ENCODE measurements around the gene MEIG1. TPM values are rescaled to one million over a fixed set of nuclear protein-coding genes. Genes with fewer than 3 reads are reported as not detected.
A peak's percentile ranks its signal among the peaks of the same experiment; 100 is the strongest.
"Not testable (repeated sequence)": the region's sequence is repeated elsewhere in the genome, so short reads cannot be mapped to it uniquely, and the experiment has no call there.

MEIG1 gene, protein sequence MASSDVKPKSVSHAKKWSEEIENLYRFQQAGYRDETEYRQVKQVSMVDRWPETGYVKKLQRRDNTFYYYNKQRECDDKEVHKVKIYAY
- not detected for total RNA-seq

DNA sequence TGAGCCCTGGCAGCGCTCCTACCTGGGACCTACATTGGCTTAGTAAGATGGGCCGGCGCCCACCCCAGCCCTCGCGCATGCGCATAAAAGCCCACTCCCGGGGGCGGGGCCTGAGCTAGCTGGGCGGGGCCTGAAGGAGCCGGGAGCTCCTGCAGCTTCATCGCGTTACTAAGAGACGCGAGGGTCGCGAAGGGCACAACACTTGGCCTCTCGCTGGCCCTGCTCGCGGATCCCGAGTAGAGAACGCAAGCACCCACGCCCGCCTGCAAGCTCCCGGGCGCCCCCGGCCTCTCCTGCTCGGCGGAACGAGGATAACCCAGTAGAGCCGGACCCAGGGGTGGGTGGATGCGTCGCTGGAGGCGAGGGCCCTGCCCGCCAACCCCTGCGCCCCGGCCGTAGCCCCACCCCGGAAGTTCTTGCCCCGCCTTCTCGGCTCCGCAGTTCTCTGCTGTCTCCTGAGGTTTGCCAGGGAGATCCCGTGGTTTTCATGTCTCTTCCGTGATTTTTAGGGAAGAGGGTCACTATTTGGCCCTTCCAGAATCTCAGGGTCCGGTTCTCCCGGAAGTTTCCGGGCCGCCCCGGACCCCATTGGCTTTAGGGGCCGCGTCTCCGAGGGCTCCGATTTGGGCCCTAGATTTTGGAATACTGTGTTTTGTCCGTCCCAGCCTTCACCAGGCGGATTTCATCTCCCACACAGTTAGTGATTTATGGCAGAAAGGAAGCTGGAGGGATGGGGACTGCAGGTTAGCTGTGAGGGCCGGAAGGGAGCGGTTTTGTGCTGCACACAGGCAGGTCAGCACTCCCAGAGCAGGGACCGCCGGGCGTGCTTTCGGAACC, at the start of gene MEIG1:
Gene MEIG1 (plus strand): TSS at position 168 of the 837 bp plus-strand sequence. CDS start 7,081 bp downstream, outside the sequence.
- peak; percentile 91 for DNase-seq

DNA sequence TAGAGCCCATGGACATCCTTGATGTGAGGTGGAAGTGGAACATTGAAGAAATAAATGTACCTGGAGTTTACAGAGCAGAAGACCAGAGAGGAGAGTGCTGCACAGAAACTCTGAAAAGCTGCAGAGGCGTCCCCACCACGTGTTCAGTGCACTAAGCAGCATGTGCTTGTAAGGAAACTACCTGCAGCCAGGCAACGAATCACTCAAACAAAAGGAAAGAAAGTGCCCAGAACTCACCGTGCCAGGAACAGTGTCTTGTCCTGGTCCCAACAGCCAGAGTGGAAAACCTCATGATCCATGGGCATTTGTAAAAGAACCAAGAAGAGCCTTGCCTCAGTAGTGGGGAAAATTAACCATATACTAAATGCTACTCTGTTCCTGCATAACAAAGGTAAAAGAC, 48.2 kb upstream of the MEIG1 start:
- no peak for DNase-seq

DNA sequence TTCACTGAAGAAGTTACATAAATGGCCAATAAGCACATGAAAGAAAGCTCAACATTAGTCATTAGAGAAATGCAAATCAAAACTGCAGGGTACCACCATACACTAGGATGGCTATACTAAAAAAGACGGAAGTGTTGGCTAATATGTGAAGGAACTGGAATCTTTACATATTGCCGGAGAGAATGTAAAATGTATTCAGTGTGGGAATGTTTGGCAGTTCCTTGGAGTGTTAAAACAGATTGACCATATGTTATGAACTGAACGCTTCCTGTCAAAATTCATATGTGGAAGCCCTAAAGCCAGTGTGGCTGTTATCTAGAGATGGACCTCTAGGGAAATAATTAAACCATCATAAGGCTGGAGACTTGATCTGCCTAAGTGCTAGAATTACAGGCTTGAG, 47.4 kb upstream of the MEIG1 start:
- DNase-seq = no peak

DNA sequence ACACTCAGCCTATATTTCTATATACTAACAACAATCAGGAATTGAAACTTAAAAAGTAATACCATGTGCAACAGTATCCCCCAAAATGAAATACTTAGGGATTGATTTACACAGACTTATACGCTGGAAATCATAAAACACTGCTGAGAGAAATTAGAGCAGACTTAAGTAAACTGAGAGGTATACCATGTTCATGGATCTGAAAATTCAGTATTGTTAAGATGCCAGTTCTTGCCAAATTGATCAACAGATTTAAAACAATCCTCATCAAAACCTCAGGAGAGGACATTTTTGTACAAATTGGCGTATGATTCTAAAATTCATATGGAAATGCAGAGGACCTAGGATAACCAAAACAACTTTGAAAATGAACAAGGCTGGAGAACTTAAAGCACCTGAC, 42.6 kb upstream of the MEIG1 start:
- no peak for DNase-seq

DNA sequence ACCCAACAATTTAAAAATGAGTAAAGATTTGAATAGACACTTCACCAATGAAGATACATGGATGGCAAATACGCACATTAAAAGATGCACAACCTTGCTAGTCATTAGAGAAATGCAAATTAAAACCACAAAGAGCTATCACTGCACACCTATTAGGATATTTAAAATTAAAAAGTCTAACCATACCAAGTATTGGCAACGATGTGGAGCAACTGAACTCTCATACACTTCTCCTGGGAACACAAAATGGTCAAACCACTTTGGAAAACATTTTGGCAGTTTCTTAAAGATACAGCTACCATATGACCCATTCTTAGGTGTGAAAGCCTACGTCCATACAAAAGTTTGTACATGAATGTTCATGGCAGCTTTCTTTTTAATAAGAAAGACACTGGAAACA, 41.4 kb upstream of the MEIG1 start:
- no peak for DNase-seq

DNA sequence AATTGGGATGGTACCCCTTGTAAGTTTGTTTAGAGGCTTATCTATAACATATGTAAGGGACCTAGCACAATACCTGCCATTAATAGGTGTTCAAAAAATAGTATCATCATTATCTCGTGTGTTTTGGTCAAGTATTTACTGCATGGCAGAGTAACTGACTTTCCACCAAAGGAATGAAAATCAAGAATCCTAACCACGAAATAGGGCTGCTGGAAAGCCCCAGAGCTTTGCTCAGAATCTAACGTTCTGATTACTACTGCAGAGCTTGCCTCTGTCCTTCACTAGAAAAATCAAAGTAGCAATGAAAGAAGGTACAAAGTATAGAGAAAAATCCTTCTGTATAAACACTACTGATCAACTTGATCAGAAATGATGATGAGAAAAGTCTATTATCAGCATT, 40.2 kb upstream of the MEIG1 start:
- DNase-seq = no peak

DNA sequence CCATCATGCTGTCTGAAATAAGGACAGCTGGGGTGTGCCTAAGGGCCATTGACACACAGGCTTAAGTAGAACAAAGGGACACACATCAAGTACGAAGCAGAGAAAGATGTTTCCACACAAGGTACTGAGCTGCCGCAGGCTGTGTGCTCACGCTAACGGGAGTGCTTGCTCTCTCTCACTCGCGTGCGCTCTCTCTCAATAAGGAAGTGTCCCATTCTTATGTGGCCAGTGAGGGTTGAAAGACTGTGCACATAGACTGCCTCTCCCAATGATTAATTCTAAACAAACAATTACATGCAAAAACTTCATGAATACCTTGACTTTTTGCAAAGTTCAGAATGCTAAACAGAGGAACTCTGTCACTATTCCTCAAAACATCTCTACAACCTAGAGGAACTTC, 35.2 kb upstream of the MEIG1 start:
- no peak for DNase-seq

DNA sequence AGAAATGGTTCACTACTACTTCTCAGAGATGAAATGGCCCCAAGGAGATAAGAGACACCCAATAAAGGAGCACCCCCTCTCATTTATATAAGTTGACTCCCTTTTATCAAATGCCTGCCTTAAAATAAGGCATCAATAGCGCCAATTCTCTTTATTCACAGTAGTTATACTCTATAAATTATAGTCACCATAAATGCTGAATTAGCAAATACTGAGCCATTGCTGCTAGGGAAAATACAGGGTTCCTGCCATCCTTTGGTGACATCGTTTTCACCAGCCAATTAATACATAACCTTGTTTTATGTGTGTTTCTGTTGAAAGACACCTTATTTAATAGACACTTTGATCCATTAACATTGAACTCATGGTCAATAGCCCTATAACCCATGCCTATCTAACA, 33.9 kb upstream of the MEIG1 start:
- no peak for DNase-seq

DNA sequence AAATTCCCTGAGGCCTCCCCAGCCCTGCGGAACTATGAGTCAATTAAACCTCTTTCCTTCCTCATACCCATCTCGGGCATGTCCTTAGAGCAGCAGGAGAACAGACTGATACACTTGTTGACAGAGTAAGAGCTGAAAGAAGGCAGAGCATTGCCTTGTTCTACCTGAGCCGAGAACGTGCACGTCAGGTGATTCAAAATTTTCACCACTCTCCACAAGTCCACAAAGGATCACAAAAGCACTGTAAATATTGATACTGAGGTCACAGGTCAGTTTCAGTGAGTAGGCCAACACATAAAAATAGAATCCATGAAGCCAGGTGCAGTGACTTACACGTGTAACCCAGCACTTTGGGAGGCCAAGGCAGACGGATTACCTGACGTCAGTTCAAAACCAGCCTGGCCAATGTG, 33.1 kb upstream of the MEIG1 start:
- DNase-seq = no peak

DNA sequence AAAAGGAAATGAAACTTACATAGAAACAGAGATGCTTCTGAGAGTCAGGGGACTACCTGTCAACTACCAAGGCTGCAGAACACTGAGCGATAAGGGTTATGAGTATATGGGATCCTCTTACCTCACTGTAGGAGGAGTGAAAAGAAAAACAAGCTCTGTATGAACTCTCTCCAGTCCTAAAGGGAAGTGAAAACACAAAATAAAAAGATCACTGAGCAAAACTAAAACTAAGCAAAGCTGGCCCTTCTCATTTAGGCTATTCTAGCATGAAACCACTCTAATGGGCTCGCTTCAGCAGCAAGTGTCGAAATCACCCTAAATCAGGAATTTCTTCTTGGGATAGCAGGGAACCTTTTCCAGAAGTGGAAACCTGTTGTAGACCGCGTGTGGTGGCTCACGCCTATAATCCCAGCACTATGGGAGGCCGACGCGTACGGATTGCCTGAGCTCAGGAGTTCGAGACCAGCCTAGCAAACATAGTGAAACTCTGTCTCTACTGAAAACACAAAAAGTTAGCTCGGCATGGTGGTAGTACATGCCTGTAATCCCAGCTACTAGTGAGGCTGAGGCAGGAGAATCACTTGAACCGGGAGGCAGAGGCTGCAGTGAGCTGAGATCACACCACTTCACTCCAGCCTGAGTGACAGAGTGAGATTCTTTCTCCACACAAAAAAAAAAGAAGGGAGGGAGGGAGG, 32.3 kb upstream of the MEIG1 start:
- no peak for DNase-seq

DNA sequence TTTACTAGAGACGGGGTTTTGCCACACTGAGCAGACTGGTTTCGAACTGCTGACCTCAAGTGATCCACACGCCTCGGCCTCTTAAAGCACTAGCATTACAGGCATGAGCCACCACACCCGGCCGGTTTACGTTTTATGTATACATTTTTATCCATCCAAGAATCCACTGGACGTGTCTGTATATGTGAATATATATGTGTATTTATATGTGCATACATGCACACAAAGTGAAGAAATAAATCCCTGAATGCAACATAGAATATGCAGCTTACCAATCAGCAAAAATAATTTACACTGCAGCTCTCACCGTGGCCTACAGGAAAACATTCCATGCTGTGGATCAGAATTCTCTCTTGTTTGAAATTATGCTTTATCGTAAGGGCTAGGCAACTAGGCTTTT, 28.6 kb upstream of the MEIG1 start:
- DNase-seq = no peak

DNA sequence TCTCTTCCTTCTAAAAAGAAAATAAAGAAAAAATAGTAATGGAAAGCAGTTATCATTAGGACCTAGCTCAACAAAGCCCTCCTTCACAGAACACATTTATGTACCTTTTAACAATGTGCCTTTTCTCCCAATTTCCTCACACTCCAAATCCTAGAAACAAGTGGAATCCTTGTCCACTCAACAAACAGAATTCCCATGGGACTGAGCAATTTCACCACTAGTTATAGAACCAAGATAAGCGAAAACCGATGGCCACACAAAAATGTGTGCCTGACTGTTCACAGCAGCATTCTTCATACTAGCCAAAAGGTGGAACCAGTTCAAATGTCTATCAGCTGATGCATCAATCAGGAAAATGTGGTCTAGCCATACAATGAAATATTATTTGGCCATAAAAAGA, 22.6 kb upstream of the MEIG1 start:
- DNase-seq = no peak

DNA sequence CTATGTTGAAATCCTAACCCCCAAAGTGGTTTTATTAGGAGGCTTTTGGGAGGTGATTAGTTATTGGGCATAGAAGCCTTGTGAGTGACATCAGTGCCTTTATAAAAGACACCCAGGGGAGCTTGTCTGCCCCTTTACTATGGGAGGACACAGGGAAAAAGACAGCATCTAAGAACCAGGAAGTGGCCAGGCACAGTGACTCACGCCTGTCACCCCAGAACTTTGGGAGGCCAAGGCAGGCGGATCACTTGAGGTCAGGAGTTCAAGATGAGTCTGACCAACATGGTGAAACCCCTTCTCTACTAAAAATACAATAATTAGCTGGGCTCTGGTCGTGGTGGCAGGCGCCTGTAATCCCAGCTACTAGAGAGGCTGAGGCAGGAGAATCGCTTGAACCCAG, 20.2 kb upstream of the MEIG1 start:
- DNase-seq = not testable (repeated sequence)

DNA sequence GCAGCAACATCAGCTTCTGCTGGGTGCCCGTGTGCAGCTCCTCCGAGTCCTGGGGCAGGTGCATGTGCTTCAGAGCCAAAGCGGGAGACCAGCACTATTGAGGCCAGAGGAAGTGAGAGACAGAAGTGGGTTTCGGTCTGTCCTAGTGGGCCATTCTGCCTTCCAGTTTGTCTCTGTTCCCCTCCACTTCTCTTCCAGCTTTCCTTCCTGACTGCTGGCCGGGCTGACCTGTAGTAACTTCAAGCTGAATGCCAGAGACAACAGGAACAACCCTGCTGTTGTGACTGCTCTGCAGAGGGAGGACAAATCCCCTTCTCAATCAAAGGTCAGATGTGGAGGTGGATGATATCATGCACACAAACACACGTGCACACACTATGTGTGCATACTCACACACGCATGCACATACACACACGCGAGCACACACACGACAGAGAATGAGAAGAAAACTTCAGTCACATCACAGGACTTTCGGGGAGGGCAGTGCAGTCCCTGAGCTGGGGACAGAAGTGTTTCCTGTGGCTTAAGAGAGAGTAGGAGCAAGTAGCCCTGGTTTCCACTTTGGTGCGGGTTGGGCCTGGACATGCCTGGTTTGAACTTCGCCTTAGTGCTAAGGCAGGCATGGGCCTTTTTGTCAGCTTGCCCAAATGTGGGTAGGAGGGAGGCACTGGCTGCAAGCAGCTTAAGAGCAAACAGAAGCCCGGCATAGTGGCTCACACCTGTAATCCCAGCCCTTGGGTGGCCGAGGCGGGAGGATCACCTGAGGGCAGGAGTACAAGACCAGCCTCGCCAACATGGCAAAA, 16.8 kb upstream of the MEIG1 start:
- not testable (repeated sequence) for DNase-seq

DNA sequence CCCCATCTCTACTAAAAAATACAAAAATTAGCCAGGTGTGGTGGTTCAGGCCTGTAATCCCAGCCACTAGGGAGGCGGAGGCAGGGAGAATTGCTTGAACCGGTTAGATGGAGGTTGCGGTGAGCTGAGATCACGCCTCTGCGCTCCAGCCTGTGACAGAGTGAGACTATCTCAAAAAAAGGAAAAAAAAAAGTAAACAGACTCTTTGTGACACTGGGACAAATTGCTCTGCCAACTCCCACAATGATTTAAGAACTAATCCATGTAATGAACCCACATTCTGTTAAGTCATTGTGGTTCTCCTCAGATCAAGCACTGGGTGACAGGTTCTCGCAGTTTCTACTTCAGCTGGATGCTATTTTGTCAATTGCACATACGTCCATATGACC, 16.2 kb upstream of the MEIG1 start:
- DNase-seq = not testable (repeated sequence)

DNA sequence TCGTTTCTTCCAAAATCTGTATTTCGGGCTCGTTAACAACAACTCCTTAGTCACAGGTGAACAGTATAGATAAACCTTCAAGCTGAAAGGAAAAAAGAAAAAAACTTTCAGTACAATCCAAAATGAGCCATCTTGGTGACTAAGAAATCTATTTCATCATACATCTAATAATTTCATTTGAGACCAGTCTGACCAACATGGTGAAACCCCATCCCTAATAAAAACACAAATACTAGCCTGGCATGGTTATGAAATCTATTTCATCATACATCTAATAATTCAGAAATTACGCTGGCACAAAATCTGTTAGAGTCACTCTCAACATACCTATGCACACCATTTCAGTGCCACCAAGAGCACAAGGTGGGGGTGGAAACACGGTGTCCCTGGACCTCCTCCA, 14.1 kb upstream of the MEIG1 start:
- no peak for DNase-seq

DNA sequence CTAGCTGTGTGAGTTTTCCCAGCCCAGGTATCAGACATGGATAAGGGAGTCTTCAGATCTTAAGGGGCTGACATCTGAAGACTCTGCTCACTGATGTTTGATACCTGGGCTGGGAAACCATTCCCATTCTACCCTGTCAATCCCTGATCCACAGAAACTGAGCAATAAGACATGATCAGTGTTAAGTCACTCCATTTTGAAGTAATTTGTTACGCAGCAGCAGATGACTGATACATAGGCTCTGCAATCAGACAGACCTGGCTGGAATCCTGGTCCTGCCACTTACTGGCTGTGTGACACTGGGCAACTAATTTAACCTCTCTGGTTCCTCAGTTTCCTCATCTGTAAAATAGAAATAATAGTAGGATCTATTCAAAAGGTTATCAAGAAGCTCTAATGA, 11.9 kb upstream of the MEIG1 start:
- no peak for DNase-seq

DNA sequence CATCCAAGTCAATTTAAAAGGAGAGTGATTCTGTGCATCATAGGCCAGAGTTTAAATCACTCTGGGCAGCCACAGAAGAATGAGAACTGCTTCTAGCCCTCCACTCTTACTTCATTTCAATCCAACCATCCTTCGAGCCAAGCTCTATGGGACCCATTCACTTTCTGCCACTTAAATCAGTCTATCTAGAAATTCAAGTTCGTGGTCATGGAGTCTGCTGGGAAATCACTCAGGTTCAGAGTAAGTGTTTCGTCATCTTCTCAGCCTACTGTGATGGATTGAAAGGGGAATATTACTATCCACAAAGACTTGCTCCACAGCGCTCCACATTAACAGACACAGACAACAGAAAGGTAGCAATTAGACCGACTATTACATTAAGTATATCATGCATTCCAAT, 9.9 kb upstream of the MEIG1 start:
- no peak for DNase-seq

DNA sequence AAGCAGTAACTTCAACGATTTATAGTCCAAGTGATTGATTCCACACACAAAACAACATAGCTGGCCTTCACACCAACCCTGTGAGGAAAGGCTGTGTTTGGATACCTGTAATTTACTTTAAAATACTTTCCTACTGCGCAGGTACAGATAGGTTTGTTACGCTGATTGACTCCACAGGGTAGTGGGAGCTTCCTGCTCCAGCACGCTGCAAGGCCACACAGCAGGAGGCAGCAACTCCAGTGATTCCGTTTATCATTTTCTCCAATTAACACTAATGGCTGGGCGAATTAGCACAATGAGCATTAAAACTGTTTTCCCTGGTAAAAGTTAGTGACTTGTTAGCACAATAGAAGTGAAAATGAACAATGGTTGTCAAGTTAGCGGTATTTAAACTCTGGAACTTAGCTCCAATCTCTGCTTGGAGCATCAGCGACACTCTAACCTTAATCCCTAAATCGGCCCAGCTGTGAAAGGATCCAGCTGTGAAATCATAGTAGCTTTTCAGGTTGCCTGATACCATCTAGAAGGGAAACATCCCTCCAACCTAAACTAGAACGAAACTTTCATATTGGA, 6.3 kb upstream of the MEIG1 start:
- peak; percentile 47 for DNase-seq

DNA sequence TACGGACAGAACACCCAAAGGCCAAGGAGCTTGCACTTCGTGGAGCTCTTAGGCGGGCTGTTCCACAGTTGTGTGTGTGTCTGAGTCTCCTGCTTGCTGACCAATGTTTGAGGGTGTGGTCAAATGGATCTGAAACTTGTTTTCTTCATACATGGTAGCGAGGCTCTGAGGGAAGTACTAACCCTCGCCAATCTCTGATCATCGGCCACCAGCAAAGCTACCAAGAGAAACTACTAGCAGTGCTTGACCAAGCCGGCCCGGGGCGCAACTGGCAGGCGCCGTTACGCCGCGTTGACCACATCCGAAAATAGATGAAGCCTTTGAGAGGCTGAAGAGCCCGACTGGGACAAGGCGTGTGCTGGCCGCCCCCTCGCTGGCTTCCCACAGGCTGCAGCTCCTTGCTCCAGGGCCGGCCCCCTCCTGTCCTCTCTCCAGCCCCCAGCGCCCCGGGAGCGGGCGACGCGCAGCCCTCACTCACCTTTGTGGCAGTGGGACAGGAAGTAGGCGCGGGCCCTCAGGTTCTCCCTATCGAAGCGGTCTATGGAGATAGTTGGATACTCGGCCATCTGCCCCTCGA, 5.7 kb upstream of the MEIG1 start:
- peak; percentile 58 for DNase-seq

DNA sequence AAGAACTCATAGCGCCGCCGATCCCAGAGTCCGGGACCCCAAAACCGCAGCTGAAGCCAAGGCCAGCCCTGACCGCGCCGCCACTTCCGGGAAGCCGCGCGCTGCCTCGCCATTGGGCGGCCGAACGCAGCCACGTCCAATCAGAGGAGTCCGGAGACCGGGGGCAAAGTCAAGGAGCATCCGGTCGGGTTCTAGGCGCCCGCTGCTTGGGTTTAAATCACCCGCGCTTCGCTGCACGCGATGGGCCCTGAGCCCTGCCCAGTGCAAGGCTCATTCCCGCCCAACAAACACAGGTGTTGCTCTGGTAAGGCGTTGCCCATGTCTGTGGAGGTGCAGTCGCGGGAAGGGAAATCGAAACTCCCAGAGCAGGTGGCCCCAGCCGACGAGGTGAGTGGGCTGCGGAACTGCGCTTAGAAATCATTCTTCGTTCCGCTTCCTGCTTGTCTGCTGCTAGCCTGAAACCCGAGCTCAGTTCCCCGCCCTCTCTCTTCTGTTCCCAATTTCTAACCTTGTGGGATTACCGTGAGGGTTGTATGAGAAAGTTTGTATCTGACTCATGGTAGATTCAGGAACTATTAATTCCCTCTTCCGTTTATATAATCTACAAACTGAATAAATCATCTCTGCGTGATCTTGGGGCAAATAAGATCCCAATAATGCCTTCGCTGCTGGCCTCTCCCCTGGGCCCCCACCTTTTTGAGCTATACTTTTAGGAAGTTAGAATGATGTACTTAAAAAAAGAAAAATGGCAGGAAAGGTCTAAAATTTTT, 5.0 kb upstream of the MEIG1 start, which contains the start of gene DCLRE1C:
Gene DCLRE1C (minus strand): TSS at position 96 of the 770 bp plus-strand sequence. CDS start 86 bp downstream, at position 10.
- peak; percentile 85 for DNase-seq

All from skin of body (tissue), 2 donors.